ENCODE results near the gene UBB. TPM values are rescaled to one million over a fixed set of nuclear protein-coding genes. Genes with fewer than 3 reads are reported as not detected.
"Not testable (repeated sequence)": the region's sequence is repeated elsewhere in the genome, so short reads cannot be mapped to it uniquely, and the experiment has no call there.

UBB gene
- total and polyA plus RNA-seq, 10 donors = 697 to 1,795 (median 1,033) TPM

GRCh38 chr17:16384557-16384956, 3.7 kb downstream of the UBB start:
- intact Hi-C loops (cut with DNase I; ENCODE audit: low total_unique reads) = no loop called here
- Histone ChIP-seq H3K9me3 (no peaks in the 10 kb centered on the region), H3K4me3 (no peak overlapping the region), H3K4me1 (peaks cover 19 to 73% (median 57%) of the 10 kb centered on the region in 6 donors), H3K27me3 (replicated peaks in 1 of 7) (no peaks in the 10 kb centered on the region), H3K27ac (peak overlapping the region in 3 of 8 donors; percentile 11 to 44 (median 25)), H3K36me3 (peaks cover 0 to 28% (median 15%) of the 10 kb centered on the region in 6 donors)
- no peak for DNase-seq
- WGBS, 5 donors = 56 to 67% (median 58%) methylated on average over 5 of the region's 5 CpGs
- TF ChIP-seq POLR2AphosphoS5 (IDR thresholded peaks at IDR 0.05) = no peak
- TF ChIP-seq POLR2A (IDR thresholded peaks at IDR 0.05) = no peak
- TF ChIP-seq, protein P1, sequence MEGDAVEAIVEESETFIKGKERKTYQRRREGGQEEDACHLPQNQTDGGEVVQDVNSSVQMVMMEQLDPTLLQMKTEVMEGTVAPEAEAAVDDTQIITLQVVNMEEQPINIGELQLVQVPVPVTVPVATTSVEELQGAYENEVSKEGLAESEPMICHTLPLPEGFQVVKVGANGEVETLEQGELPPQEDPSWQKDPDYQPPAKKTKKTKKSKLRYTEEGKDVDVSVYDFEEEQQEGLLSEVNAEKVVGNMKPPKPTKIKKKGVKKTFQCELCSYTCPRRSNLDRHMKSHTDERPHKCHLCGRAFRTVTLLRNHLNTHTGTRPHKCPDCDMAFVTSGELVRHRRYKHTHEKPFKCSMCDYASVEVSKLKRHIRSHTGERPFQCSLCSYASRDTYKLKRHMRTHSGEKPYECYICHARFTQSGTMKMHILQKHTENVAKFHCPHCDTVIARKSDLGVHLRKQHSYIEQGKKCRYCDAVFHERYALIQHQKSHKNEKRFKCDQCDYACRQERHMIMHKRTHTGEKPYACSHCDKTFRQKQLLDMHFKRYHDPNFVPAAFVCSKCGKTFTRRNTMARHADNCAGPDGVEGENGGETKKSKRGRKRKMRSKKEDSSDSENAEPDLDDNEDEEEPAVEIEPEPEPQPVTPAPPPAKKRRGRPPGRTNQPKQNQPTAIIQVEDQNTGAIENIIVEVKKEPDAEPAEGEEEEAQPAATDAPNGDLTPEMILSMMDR (IDR thresholded peaks at IDR 0.05 in 8 of 11, conservative IDR thresholded peaks at IDR 0.05 in 3 of 11) = no peak

- peak overlapping the region in 6 of 8 donors; percentile 22 to 61 (median 55) for H3K27ac ChIP-seq
- peak overlapping the region; percentile 31 to 74 (median 46) for H3K4me3 ChIP-seq
- H3K36me3 ChIP-seq = peaks cover 0 to 28% (median 15%) of the 10 kb centered on the region in 6 donors
- intact Hi-C loops (cut with DNase I; ENCODE audit: low total_unique reads) = loop anchor here (5.0 kb wide), 1 partner anchor 136 kb away; no protein-coding TSS in a partner anchor
- not testable (repeated sequence) for H3K9me3 ChIP-seq; H3K27me3 ChIP-seq (replicated peaks in 1 of 7)
- peak; percentile 35 for DNase-seq
- peaks cover 19 to 64% (median 51%) of the 10 kb centered on the region in 6 donors for H3K4me1 ChIP-seq
- 37 to 43% (median 38%) methylated on average over 23 of the region's 23 CpGs for WGBS, 5 donors
Measured at GRCh38 chr17:16386126-16386507, 5.2 kb downstream of the UBB start.

DNA sequence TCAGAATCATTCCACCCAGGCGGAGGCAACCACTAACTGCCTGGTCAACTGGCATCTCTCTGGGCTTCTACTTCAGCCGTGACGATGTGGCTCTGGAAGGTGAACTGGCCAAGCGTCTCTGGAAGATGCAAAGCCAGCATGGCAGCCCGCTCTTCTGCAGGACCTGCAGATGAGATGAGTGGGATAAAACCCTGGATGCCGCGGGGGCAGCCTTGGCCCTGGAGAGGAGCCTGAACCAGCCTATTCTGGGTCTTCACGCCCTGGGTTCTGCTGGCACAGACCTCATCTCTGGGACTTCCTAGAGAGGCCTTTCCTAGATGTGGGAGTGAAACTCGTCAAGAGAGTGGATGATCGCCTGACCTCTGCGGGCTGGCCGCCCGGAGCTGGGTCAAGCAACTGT, 10.6 kb downstream of the UBB start:
- H3K4me1 ChIP-seq = peaks cover 0 to 13% (median 10%) of the 10 kb centered on the region in 6 donors
- intact Hi-C loops (cut with DNase I; ENCODE audit: low total_unique reads) = no loop called here
- no peak for TF ChIP-seq POLR2A (IDR thresholded peaks at IDR 0.05)
- no peak for TF ChIP-seq POLR2AphosphoS5 (IDR thresholded peaks at IDR 0.05)
- TF ChIP-seq, protein P1 (IDR thresholded peaks at IDR 0.05 in 8 of 11, conservative IDR thresholded peaks at IDR 0.05 in 3 of 11) = no peak
- no peaks in the 10 kb centered on the region for H3K36me3 ChIP-seq
- no peaks in the 10 kb centered on the region for H3K9me3 ChIP-seq
- no peaks in the 10 kb centered on the region for H3K27me3 ChIP-seq (replicated peaks in 1 of 7)
- no peak overlapping the region for H3K4me3 ChIP-seq
- DNase-seq = peak; percentile 54
- no peak overlapping the region for H3K27ac ChIP-seq
- WGBS, 5 donors = 84 to 96% (median 91%) methylated on average over 13 of the region's 13 CpGs

DNA sequence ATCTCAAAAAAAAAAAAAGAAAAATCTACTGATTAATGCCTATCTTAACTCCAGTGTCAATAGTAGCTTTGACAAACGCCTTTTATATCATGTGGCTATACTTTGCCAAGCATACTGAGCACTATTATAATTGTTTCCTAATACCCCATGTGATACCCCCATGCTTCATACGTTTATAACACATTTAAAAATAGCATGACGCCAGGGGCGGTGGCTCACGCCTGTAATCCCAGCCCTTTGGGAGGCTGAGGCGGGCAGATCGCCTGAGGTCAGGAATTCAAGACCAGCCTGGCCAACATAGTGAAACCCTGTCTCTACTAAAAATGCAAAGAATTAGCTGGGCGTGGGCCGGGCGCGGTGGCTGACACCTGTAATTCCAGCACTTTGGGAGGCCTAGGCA, 11.6 kb downstream of the UBB start:
- WGBS, 5 donors = 92 to 96% (median 94%) methylated on average over 11 of the region's 11 CpGs
- H3K36me3 ChIP-seq; H3K27me3 ChIP-seq (replicated peaks in 1 of 7); H3K4me1 ChIP-seq; intact Hi-C loops (cut with DNase I; ENCODE audit: low total_unique reads); H3K9me3 ChIP-seq; H3K4me3 ChIP-seq; H3K27ac ChIP-seq: not testable (repeated sequence)
- DNase-seq = peak; percentile 21

- H3K36me3 ChIP-seq; intact Hi-C loops (cut with DNase I; ENCODE audit: low total_unique reads); H3K4me3 ChIP-seq; H3K9me3 ChIP-seq; H3K27ac ChIP-seq; H3K4me1 ChIP-seq; H3K27me3 ChIP-seq (replicated peaks in 1 of 7): not testable (repeated sequence)
- WGBS, 5 donors = 84 to 90% (median 88%) methylated on average over 4 of the region's 4 CpGs
- peak; percentile 12 for DNase-seq
Measured at GRCh38 chr17:16395887-16396286, 15.0 kb downstream of the UBB start.

DNA sequence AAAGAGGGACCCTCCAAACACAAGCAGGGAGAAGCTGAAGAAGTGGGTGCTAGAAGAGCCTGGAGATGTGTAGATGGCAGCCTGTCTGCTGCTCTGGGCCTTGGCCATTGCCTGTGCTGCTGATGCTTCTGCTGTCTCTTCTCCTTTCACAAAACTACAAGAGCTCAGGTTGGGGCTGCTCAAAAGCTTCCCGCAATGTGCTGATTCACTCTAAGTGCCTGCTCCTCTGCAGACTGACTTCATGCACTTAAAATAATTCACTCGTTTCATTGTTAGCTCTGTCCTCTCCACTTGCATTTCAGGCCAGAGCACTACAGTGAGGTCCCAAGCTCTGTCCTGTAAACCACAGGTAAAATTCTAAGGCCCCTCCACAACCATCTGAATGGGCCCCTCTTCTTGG, 15.8 kb downstream of the UBB start:
- H3K4me3 ChIP-seq; H3K9me3 ChIP-seq; H3K27ac ChIP-seq; intact Hi-C loops (cut with DNase I; ENCODE audit: low total_unique reads); H3K4me1 ChIP-seq; H3K27me3 ChIP-seq (replicated peaks in 1 of 7); H3K36me3 ChIP-seq: not testable (repeated sequence)
- DNase-seq = peak; percentile 2
- WGBS, 5 donors = 41 to 69% (median 65%) methylated on average over 2 of the region's 2 CpGs
